HG03558 (cell line): ENCODE results near the gene EXT2.

Experiments
- ATAC-seq: cut with Tn5 transposase; IDR thresholded peaks from one replicate; pipeline ENCODE4 v1.9.1; 2021; ENCODE audit warnings: moderate number of reproducible peaks; ENCODE audit not compliant: unreplicated experiment; ENCODE audit errors: extremely low read depth

EXT2 gene

DNA sequence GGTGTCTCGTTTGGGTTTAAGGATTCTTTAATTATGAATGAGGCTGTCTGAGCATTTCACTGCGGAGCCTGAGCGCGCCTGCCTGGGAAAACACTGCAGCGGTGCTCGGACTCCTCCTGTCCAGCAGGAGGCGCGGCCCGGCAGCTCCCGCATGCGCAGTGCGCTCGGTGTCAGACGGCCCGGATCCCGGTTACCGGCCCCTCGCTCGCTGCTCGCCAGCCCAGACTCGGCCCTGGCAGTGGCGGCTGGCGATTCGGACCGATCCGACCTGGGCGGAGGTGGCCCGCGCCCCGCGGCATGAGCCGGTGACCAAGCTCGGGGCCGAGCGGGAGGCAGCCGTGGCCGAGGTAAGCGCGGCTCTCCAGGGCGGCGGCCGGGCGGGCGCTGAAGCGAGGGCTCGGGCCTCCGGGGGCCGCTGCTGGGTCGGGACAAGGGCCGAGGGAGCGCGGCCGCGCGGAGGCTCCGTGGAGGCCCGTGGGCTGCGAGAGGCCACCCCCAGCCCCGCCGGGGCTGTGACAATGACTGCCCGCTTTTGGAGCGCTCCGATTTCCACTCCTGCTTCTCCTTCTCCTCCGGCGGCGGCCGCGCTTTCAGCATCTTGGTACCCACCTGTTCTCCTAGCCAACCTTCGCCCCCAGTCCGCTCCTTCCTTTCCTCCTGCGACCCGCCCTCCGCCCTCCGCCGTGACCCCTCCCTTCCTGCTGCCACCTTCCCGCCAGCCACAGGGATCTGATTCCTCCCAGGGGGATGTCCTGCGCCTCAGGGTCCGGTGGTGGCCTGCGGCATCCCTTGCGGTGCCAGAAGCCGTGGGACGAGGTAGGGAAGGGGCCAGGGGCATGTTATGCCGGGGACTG lies at the start of gene EXT2:
TSS of gene EXT2 (plus strand) at position 173 of the 854 bp plus-strand sequence. CDS start 12,035 bp downstream, outside the sequence.
- peak; percentile 66 for ATAC-seq

- no peak for ATAC-seq
Observed at GRCh38 chr11:44046182-44046581, 49.3 kb upstream of the EXT2 start.

- ATAC-seq = no peak
Observed at GRCh38 chr11:44047298-44047697, 48.2 kb upstream of the EXT2 start.

DNA sequence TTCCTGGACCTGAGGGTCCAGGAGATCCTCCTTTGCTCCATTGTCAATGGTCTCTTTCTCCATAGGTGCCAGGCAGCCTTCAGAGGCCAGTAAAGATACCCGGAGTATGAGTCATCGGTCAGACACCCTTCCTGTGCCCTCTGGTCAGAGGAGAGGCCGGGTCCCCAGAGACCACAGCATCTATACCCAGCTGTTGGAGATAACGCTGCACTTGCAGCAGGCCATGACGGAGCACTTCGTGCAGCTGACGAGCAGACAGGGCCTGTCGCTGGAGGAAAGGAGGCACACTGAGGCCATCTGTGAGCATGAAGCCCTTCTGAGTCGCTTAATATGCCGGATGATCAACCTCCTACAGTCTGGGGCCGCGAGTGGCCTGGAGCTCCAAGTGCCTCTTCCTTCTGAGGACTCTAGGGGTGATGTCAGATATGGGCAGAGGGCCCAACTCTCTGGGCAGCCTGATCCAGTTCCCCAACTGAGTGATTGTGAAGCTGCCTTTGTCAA lies 47.5 kb upstream of the EXT2 start, which contains the start of gene ACCSL:
TSS of gene ACCSL (plus strand) at position 51 of the 501 bp plus-strand sequence. CDS start at position 107, 56 bp downstream.
- ATAC-seq = no peak

GRCh38 chr11:44049832-44050231 lies 45.6 kb upstream of the EXT2 start:
- no peak for ATAC-seq

GRCh38 chr11:44051171-44051570 lies 44.3 kb upstream of the EXT2 start:
- ATAC-seq = no peak

GRCh38 chr11:44057340-44057739 lies 38.1 kb upstream of the EXT2 start:
- no peak for ATAC-seq

GRCh38 chr11:44058275-44058674 lies 37.2 kb upstream of the EXT2 start:
- ATAC-seq = no peak

- no peak for ATAC-seq
Observed at GRCh38 chr11:44065161-44065661, 30.3 kb upstream of the EXT2 start.

- ATAC-seq = peak; percentile 91
Observed at GRCh38 chr11:44065841-44066731, 29.4 kb upstream of the EXT2 start, which contains the start of gene ACCS. TSS of gene ACCS (plus strand) at chr11:44066270. CDS start at chr11:44067628, 1,358 bp downstream.

GRCh38 chr11:44066732-44067141 lies 28.7 kb upstream of the EXT2 start:
- no peak for ATAC-seq

DNA sequence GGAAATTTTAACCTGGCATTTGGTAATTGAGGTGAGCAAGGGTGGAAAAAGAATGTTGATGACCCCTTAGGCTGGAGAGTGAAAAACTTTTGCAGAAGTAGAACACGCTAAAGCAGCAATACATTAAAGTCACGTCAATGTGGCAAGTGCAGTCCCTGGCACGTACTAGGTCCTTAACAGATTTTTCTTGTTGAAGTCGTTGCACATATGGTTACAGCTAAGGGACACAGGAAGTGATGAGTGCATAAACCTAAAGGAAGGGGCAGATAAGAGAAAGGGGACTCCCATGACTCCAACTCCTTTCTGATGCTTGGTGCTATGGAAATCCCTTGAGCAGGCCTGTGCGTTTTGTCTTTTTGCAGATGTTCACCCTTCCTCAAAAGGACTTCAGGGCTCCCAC lies 28.2 kb upstream of the EXT2 start:
- ATAC-seq = no peak

DNA sequence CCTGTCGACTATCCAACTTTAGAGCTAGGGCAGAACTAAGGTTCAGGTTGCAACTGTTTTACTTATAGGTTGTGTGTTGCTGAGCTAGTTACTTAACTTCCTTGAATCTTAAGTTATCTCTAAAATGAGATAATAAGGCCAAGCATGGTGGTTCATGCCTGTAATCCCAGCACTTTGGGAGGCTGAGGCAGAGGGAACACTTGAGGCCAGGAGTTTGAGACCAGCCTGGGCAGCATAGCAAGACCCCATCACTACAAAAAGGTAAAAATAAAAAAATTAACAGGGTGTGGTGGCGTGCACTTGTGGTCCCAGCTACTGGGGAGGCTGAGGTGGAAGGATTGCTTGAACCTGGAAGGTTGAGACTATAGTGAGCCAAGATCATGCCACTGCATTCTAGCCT lies 27.3 kb upstream of the EXT2 start:
- ATAC-seq = no peak

DNA sequence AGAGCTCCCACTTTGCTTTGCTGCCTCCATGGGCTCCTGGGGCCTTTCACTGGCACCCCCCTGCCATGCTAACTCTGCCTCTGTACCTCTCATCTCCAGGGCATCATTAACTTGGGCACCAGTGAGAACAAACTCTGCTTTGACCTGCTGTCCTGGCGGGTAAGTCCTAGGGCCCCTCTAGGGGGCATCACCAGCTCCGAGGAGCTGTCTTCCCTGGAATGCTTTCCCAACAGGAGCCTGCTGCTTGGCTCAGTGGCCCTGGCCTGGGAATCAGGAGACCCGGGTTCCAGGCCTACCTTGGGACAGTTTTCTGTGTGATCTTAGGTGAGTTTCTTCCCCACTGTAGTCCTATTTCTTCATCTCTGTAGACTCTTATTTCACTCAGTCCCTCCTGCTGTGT lies 24.3 kb upstream of the EXT2 start:
- no peak for ATAC-seq

GRCh38 chr11:44072757-44073658 lies 22.5 kb upstream of the EXT2 start:
- no peak for ATAC-seq

DNA sequence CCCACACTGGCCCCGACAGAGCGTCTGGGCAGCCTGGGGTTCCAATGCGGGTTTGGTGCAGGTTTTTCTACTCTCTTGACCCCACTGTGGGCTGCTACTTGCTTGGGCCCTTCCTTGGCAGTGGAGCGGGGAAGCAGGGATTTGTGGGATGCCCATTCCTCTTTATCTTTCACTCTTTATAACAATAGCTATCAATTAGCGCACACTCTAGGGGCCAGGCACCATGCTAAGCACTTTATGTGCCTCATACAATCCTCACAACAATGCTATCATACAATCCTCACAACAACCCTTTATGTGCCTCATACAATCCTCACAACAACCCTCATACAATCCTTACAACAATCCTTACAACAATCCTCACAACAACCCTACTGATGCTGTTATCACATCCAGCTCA lies 16.7 kb upstream of the EXT2 start:
- no peak for ATAC-seq

DNA sequence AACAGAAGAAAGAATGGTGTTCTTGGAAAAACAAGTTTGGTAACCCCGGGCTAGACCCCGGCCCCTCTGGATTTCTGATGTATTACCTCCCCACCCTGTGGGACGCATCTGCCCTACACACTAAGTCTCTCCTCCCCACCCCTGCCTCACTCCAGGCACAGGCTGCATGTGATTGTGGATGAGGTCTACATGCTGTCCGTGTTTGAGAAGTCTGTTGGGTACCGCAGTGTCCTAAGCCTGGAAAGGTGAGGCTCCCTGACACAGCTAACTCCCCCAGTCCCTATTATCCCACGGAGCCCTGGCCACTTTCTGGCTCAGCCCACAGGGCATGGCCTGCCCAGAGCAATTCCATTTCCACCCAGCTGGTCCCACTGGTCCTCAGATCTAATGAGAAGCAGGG lies 16.1 kb upstream of the EXT2 start:
- ATAC-seq = no peak

- no peak for ATAC-seq
Observed at GRCh38 chr11:44080951-44081350, 14.5 kb upstream of the EXT2 start.

GRCh38 chr11:44082645-44083044 lies 12.8 kb upstream of the EXT2 start:
- no peak for ATAC-seq

DNA sequence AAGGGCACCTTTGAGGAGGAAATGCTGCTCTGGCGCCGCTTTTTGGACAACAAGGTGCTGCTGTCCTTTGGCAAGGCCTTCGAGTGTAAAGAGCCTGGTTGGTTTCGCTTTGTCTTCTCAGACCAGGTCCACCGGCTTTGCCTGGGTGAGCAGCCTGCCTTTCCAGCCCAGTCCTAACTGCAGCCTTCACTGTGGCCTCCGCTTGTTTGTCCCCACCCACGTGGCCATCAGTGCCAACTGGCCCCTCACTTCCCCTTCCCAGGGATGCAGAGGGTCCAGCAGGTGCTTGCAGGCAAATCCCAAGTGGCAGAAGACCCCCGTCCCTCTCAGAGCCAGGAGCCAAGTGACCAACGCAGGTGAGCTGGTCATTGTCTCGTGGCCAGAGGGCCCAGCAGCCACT lies 12.0 kb upstream of the EXT2 start:
- no peak for ATAC-seq
